HG03159 (cell line): Measurements from ENCODE around the gene SORBS2.

ENCODE experiments used
- ATAC-seq: cut with Tn5 transposase; IDR thresholded peaks from one replicate; pipeline ENCODE4 v1.9.1; 2021; ENCODE audit warnings: mild to moderate bottlenecking, moderate library complexity; ENCODE audit not compliant: unreplicated experiment

The SORBS2 gene

GRCh38 chr4:185651137-185651677 is 160.8 kb downstream of the SORBS2 start:
- ATAC-seq = no peak

GRCh38 chr4:185648631-185649030 is 163.4 kb downstream of the SORBS2 start:
- ATAC-seq = no peak

DNA sequence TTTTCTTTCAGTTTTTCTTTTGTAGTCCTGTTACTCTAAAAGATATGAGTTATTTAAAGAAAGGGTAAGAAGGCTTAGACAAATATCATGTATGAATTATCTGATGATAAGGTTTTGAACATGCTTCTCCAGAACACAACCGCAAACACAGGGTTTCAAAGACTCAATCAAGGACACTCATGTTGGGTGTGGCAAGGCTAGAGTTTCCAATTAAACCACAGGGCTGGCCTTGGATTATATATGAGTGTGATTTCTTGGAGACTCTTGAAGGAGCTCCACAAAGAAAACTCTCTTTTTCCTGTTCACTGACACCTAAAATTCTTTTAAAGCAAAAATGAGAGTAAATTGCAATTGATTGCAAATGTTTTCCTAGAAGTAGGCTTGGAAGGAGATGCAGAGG is 166.6 kb downstream of the SORBS2 start:
- no peak for ATAC-seq

DNA sequence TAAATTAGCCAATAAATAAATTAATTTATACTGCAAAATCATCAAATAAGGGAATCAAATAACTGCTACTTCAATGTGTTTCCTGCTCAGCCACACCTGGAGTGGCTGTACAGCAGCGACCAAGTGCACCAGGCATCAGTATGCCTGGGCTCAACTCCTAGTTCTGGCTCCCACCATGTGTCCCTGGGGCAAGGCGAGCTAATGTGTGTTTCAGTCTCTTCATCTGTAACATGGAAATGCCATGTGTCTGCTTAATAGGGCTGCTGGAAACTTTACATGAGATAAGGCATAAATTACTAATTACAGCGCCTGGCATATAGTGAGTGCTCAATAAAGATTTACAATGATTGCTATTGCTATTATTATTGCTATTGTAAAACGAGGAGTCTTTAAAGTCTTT is 167.6 kb downstream of the SORBS2 start:
- ATAC-seq = no peak

DNA sequence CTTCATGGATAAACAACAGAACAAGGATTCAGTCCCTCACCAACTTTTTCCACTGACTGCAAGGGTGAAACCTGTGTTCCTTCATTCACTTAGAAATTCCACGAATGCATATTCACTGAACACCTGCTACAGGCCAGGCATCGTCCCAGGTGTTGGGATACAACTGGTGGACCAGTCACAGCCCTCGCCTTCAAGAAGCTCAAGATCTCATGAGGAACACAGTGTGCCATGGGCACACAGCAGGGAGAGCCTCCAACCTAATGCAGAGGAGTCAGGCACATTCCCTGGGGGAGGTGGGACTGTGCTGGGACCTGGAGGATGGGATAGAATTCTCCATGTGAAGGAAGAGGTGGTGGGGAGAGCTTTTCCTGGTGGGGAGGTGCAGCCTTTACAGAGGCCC is 169.1 kb downstream of the SORBS2 start:
- ATAC-seq = no peak

GRCh38 chr4:185640811-185641675 is 171.0 kb downstream of the SORBS2 start:
- ATAC-seq = no peak

- no peak for ATAC-seq
Observed at GRCh38 chr4:185638548-185639301, 173.3 kb downstream of the SORBS2 start.

DNA sequence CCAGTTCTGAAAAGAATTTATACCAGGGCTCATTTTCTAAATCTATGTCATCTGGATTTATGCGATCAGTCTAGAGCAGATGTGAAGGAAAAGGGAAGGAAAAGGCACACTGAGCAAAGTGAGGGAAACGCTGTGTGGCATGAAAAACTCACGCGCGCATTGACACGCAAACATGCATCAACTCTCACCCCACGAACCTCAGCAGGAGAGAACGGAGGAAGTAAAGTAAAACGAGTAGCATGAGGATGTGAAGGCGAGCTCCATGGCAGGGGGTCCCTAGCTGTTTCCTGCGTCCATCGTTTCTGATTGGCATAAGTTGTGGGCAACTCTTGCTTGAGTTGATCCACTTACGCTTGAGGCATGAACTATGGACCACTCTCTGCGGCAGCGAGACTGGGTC is 173.9 kb downstream of the SORBS2 start:
- no peak for ATAC-seq

GRCh38 chr4:185637163-185637875 is 174.7 kb downstream of the SORBS2 start:
- ATAC-seq = no peak

DNA sequence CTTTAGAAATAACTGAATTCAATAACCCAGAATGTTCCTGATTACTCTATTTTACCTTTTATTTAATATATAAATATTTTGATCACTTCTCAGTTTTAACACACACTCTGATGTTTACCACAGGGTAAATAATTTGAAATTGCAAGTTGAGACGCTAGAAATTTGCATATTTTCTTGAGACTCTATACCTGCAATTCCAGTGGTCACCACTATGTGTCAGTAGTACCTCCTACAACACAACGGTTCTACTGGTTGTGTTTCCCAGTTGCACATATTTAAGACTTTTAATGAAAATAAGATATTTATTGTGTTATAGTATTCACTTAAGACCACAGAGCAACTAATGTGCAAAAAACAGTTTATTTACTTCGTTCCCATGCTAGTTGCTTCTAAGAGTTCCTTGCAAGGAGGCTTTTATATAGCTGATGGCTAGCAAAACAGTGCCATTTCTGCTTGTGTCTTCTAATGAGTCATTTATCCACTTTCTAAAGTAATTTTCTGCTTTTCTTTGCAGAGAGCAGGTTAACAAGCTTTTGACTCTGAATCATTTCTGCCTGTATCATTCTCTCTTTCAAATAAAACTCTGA is 177.8 kb downstream of the SORBS2 start:
- no peak for ATAC-seq

DNA sequence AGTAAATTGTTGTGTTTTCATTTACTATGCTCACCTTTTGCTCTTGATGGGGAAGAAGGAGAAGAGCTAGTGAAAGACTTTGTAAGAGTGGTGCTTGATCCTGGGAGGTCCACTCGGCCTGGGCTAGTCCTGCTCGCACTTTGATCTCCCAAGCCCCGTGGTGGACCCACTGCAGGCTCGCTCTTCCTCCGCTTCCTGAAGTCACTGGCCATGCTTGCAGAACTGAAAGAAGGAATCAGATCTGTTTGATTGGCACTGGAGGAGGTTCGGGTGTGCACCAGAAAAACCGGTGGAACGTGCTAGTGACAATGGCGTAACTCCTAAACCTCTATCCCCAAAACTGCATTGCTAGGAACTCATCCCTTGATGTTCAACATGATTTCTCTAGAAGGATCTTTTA is 185.2 kb downstream of the SORBS2 start:
- ATAC-seq = no peak

- no peak for ATAC-seq
Observed at GRCh38 chr4:185625503-185625902, 186.5 kb downstream of the SORBS2 start.

- no peak for ATAC-seq
Observed at GRCh38 chr4:185624259-185624589, 187.8 kb downstream of the SORBS2 start.

- no peak for ATAC-seq
Observed at GRCh38 chr4:185623444-185624258, 188.3 kb downstream of the SORBS2 start.

DNA sequence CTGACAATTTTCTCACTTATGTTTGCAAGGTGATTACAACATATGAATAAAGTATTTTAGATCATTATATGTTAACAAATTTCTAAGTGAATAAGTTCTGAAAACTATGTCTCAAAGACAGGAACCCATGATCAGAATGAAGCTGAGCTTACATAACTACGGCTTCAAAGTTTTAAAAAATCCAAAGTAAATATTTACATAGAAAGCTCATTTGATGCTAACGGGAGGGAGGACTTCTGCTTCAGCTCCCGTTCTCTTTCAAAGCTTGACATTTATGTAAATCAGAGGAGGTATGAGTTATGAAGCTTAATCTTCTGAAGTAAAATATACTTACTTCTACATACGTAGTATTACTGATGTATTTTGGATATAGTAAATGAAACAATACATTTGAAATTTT is 203.8 kb downstream of the SORBS2 start:
- ATAC-seq = no peak

DNA sequence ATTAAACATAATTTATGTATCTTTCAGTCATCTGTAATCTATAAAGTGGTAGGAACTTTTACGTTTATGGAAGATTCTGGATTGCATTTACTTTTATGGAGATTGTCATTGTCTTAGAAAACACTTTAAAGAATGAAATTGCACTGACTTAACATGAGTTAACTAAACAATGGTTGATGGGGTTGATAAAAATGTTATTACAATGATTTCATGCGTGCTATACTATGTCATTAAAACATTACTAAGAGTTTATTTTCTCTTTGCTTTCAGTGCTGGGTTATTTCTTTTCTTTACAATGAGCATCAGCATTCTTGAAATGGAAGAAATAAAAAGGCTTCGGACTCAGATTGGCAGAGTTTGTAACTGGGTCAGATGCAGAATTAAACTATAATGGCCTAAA is 209.6 kb downstream of the SORBS2 start:
- ATAC-seq = no peak

GRCh38 chr4:185600801-185601434 is 211.1 kb downstream of the SORBS2 start:
- ATAC-seq = no peak

DNA sequence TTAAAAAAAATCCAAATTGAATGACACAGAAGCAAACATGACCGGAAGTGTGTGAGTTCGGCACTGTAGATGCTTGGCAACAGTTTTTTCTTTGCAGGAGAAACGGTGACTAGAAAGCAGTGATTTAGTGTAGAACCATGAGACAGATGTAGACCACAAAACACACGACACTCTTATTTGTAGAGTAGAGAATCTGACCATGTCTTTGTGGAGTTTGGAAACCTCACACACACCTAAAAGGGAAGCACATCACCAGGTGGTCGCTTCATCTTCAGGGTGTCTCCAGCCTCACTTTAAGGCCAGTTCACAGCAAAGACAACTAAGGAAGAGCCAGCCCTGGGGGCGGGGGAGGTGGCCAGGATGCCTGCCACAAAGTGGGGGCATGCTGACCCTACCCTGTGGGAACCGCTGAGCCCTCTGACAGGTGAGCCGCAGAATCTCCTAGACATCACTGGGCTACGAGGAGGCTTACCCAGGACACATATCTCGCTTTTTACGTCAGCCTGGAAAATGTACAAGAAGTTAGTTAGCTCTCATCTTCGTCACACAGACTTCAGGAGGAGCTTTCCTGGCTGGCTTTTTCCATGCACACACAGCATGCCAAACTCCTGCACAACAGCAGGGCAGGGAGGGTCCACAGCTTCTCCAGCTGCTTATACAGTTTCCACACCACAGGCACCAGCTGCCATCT is 212.3 kb downstream of the SORBS2 start:
- no peak for ATAC-seq
